Heart left ventricle (tissue), 16 donors: Measurements from ENCODE around the gene PGC. TPM values are rescaled to one million over a fixed set of nuclear protein-coding genes. Genes with fewer than 3 reads are reported as not detected.

ENCODE experiments used
- ATAC-seq, 4 donors: fragments of 200-7000 bp; cut with Tn5 transposase; one replicate each; pipeline ENCODE4 v1.9.1; 2020 to 2022; ENCODE audit warnings: moderate library complexity in 4 of 4, mild to moderate bottlenecking in 3 of 4, moderate number of reproducible peaks in 1 of 4
- DNase-seq, 5 donors: peaks; one replicate each; pipeline ENCODE4 v3.0.0-alpha.2; 2020
- H3K27ac ChIP-seq, 12 donors: fragments of 200-600 bp; sonication (generic) in 4 of 12; one replicate each; pipeline versions ENCODE4 v1.5.0 to v1.8.0; 2016 to 2022; ENCODE audit warnings: mild to moderate bottlenecking in 2 of 12
- H3K27me3 ChIP-seq, 9 donors: fragments of 200-600 bp; sonication (generic) in 2 of 9; one replicate each; pipeline versions ENCODE4 v1.5.1 to v1.8.0; 2016 to 2022; ENCODE audit warnings: mild to moderate bottlenecking in 3 of 9
- H3K36me3 ChIP-seq, 9 donors: fragments of 200-600 bp; sonication (generic) in 2 of 9; one replicate each; pipeline versions ENCODE4 v1.5.0 to v1.8.0; 2018 to 2022; ENCODE audit warnings: mild to moderate bottlenecking in 2 of 9
- H3K4me1 ChIP-seq, 12 donors: fragments of 200-600 bp; sonication (generic) in 4 of 12; one replicate each; pipeline versions ENCODE4 v1.5.0 to v1.8.0; 2016 to 2022; ENCODE audit warnings: mild to moderate bottlenecking in 3 of 12
- H3K4me3 ChIP-seq, 12 donors: fragments of 200-600 bp; sonication (generic) in 4 of 12; one replicate each; pipeline versions ENCODE4 v1.5.0 to v1.8.0; 2017 to 2022; ENCODE audit warnings: mild to moderate bottlenecking in 9 of 12, moderate library complexity in 4 of 12
- H3K9me3 ChIP-seq, 12 donors: fragments of 200-600 bp; sonication (generic) in 4 of 12; one replicate each; pipeline versions ENCODE4 v1.5.0 to v1.8.0; 2016 to 2022; ENCODE audit warnings: mild to moderate bottlenecking in 1 of 12
- CTCF ChIP-seq, 12 donors: fragments of 200-600 bp; sonication (generic) in 4 of 12; IDR thresholded peaks; one replicate each; pipeline versions ENCODE4 v1.5.0 to v1.8.0; 2018 to 2022; ENCODE audit warnings: antibody characterized with exemption in 12 of 12, mild to moderate bottlenecking in 5 of 12
- POLR2A ChIP-seq, 2 donors: fragments of 450-650 bp; IDR thresholded peaks; one replicate each; pipeline ENCODE4 v1.6.1; 2017; ENCODE audit warnings: antibody characterized with exemption in 2 of 2, mild to moderate bottlenecking in 2 of 2, moderate library complexity in 2 of 2
- WGBS, 4 donors: extraction: QIAGEN DNeasy Blood & Tissue Kit in 2 of 4; methylation state at CpG; one replicate each; pipeline versions ENCODE4 v1.1.5 to v1.1.7; 2013 to 2018; 5-methylcytosine and 5-hydroxymethylcytosine counted together
- intact Hi-C, 10 donors: fragments of 100-400 bp; cut with DNase I; formaldehyde crosslinking; loops; one replicate each; pipeline versions ENCODE4 v1.11.1 to v1.14.2; 2022
- polyA plus RNA-seq, 2 donors: library from polyadenylated mRNA; stranded (reverse); fragments of 200-250 nt; gene quantifications; one replicate each; pipeline ENCODE4 v1.2.3, GENCODE V29; 2013
- total RNA-seq, 9 donors: library from RNA; depleted of rRNA in 2 of 9; stranded (reverse); fragments of >200 nt in 2 of 9; fragmentation: NEBNext Ultra II Directional in 3 of 9; extraction: Animal tissue kit (Norgen Biotek cat#: 25700) in 3 of 9; gene quantifications; one replicate each; pipeline versions ENCODE4 v1.1.0 to v1.2.4, GENCODE V29; 2016 to 2023
- donor health status: ischemic (EF 13 %, LVEDD 7.1; RV severe dilation, severe dysfunction).
- donor health status: healthy with polysubstance abuse.
- donor health status: DM: no; HTN: yes; CAD: no.
- donor health status: DM: no; HTN: no; CAD: no.
- donor health status: ischemic (EF 25% LVEDD 6.9; RV normal size, moderate dysfunction).
- donor health status: ischemic (EF 25% LVEDD 5.7; RV mildly dilated, moderate dysfunction).
- donor health status: healthy.
- donor health status: DM: yes; HTN: yes; CAD: no.
- donor health status: ischemic (EF 35%, LVEDD 5.7; RV mildly dilated, moderate dysfunction).
- donor health status: nonischemic (EF 11% LVEDD 7.7; RV severe dilation, severe dysfunction).
- donor health status: DM: yes; HTN: yes; CAD: no.
- donor health status: PGD.
- donor health status: ischemic (EF 29% LVEDD 5.4; RV normal size, mild dysfunction).
- donor health status: nonischemic (EF 23%, LVEDD 6.1; RV moderate dilation, normal function).

Gene PGC
- total and polyA plus RNA-seq, 11 donors = 1.1 TPM; not detected in 10

- peak in 1 of 5 donors; percentile 7 for DNase-seq
- intact Hi-C loops = no loop called here
- peaks cover 0 to 3% (median 0%) of the 10 kb centered on the region in 9 donors for H3K36me3 ChIP-seq
- peaks cover 15 to 100% (median 74%) of the 10 kb centered on the region in 12 donors for H3K4me1 ChIP-seq
- H3K9me3 ChIP-seq = no peaks in the 10 kb centered on the region
- peak overlapping the region in 8 of 12 donors; percentile 2 to 84 (median 31) for H3K27ac ChIP-seq
- WGBS, 4 donors = 56 to 77% (median 74%) methylated on average over 7 of the region's 7 CpGs
- TF ChIP-seq POLR2A (IDR thresholded peaks at IDR 0.05) (no peak), CTCF (IDR thresholded peaks at IDR 0.05) (no peak)
- H3K27me3 ChIP-seq = no peaks in the 10 kb centered on the region
- ATAC-seq = no peak
- H3K4me3 ChIP-seq = no peak overlapping the region
Measured at GRCh38 chr6:41719436-41720261, 27.5 kb downstream of the PGC start.

DNA sequence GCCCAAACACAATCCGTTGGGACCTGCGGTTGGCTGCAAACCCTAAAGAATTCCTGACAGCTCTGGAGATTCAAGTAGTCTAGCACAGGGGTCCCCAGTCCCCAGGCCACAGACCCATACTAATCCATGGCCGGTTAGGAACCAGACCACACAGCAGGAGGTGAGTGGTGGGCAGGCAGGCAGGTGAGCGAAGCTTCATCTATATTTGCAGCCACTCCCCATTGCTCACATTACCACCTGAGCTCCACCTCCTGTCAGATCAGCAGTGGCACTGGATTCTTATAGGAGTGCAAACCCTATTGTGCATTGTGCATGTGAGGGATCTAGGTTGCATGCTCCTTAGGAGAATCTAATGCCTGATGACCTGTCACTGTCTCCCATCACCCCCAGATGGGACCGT, 28.4 kb downstream of the PGC start:
- DNase-seq (peak in 2 of 5 donors; percentile 8 to 26), ATAC-seq (no peak)
- intact Hi-C loops = no loop called here
- TF ChIP-seq POLR2A (IDR thresholded peaks at IDR 0.05) (no peak), CTCF (IDR thresholded peaks at IDR 0.05) (no peak)
- H3K9me3 ChIP-seq = no peaks in the 10 kb centered on the region
- H3K4me1 ChIP-seq = peaks cover 8 to 100% (median 73%) of the 10 kb centered on the region in 12 donors
- H3K36me3 ChIP-seq = peaks cover 0 to 5% (median 0%) of the 10 kb centered on the region in 9 donors
- no peaks in the 10 kb centered on the region for H3K27me3 ChIP-seq
- no peak overlapping the region for H3K4me3 ChIP-seq
- peak overlapping the region in 6 of 12 donors; percentile 2 to 94 (median 33) for H3K27ac ChIP-seq
- 59 to 69% (median 59%) methylated on average over 5 of the region's 5 CpGs for WGBS, 4 donors

- TF ChIP-seq CTCF (IDR thresholded peaks at IDR 0.05) = no peak
- TF ChIP-seq POLR2A (IDR thresholded peaks at IDR 0.05) = no peak
- DNase-seq = peak in 2 of 5 donors; percentile 3 to 5
- H3K4me3 ChIP-seq = no peak overlapping the region
- no peaks in the 10 kb centered on the region for H3K9me3 ChIP-seq
- intact Hi-C loops = no loop called here
- 64 to 76% (median 69%) methylated on average over 1 of the region's 1 CpG for WGBS, 4 donors
- peak overlapping the region; percentile 38 to 94 (median 77) for H3K27ac ChIP-seq
- H3K27me3 ChIP-seq = no peaks in the 10 kb centered on the region
- H3K36me3 ChIP-seq = peaks cover 0 to 5% (median 0%) of the 10 kb centered on the region in 9 donors
- ATAC-seq = no peak
- peaks cover 3 to 100% (median 76%) of the 10 kb centered on the region in 12 donors for H3K4me1 ChIP-seq
Measured at GRCh38 chr6:41717392-41717736, 29.8 kb downstream of the PGC start.

DNA sequence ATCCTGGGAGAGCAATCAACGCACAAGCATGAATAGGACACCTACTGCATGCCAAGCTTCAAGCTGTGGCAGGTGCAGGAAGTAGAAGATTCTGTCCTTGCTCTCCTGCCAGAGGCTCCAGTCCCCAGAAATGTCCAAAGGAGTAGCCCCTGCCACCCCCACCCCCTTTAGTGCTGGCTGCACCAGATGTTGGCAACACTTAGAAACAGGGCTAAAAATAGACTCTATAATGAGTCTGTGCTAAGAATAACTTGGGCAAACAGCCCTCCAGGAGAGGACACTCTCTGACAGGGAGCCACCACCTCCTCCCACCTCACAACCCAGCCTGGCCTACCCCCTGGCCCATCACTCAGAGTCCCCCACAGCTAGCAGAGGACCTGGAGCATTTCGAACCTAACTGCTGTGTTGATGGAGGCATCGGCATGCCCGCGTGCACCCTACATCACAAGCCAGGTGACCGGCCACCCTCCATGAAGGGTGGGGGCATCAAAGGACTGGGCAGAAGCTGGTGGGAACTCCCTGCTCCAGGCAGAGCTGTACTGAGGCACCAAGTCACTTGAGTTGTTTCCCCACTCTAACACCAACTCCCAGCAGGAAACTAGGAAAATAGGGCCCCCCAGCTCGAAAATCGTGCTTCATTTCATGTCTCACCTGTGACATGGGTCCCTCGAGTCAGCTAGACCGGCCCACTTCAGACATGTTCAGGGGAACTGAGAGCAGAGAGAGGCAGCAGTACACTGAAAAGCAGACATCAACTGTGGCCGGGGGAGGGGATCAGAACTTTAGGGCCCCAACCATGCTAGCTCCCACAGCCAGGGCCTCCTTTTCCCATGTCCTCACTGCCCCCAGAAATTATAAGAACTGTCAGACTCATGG, 30.4 kb downstream of the PGC start:
- WGBS, 4 donors = 41 to 63% (median 61%) methylated on average over 11 of the region's 11 CpGs
- ATAC-seq = peak; percentile 60 to 71 (median 68)
- no peaks in the 10 kb centered on the region for H3K27me3 ChIP-seq
- DNase-seq = peak in 4 of 5 donors; percentile 48 to 64 (median 61)
- H3K36me3 ChIP-seq = peaks cover 0 to 5% (median 0%) of the 10 kb centered on the region in 9 donors
- no peaks in the 10 kb centered on the region for H3K9me3 ChIP-seq
- intact Hi-C loops = no loop called here
- peak overlapping the region; percentile 38 to 94 (median 77) for H3K27ac ChIP-seq
- peaks cover 3 to 100% (median 79%) of the 10 kb centered on the region in 12 donors for H3K4me1 ChIP-seq
- TF ChIP-seq POLR2A (IDR thresholded peaks at IDR 0.05) (no peak), CTCF (IDR thresholded peaks at IDR 0.05) (no peak)
- no peak overlapping the region for H3K4me3 ChIP-seq
